ENCODE data around the gene OSM.

OSM gene

GRCh38 chr22:30309951-30310741, 43.5 kb upstream of the OSM start:
- peak; percentile 85 for DNase-seq (ENCODE audit: low read depth)
- H3K4me3 ChIP-seq (ENCODE audit: low read length) = no peak overlapping the region
- no peak for TF ChIP-seq CTCF (IDR thresholded peaks at IDR 0.05; ENCODE audit: insufficient read depth, low read depth, low read length, missing control alignments)

GRCh38 chr22:30308518-30309230, 42.0 kb upstream of the OSM start:
- no peak overlapping the region for H3K4me3 ChIP-seq (ENCODE audit: low read length)
- TF ChIP-seq CTCF (IDR thresholded peaks at IDR 0.05; ENCODE audit: insufficient read depth, low read depth, low read length, missing control alignments) = no peak
- DNase-seq (ENCODE audit: low read depth) = peak; percentile 78

GRCh38 chr22:30308093-30308492, 41.4 kb upstream of the OSM start:
- DNase-seq (ENCODE audit: low read depth) = no peak
- TF ChIP-seq CTCF (IDR thresholded peaks at IDR 0.05; ENCODE audit: insufficient read depth, low read depth, low read length, missing control alignments) = no peak
- no peak overlapping the region for H3K4me3 ChIP-seq (ENCODE audit: low read length)

- TF ChIP-seq CTCF (IDR thresholded peaks at IDR 0.05; ENCODE audit: insufficient read depth, low read depth, low read length, missing control alignments) = no peak
Observed at GRCh38 chr22:30307041-30307574, 40.5 kb upstream of the OSM start.

GRCh38 chr22:30306627-30307011, 40.0 kb upstream of the OSM start:
- TF ChIP-seq CTCF (IDR thresholded peaks at IDR 0.05; ENCODE audit: insufficient read depth, low read depth, low read length, missing control alignments) = no peak
- H3K4me3 ChIP-seq (ENCODE audit: low read length) = no peak overlapping the region
- DNase-seq (ENCODE audit: low read depth) = no peak

More at GRCh38 chr22:30307041-30307574, 40.5 kb upstream of the OSM start:
- DNase-seq (ENCODE audit: low read depth) = no peak
- H3K4me3 ChIP-seq (ENCODE audit: low read length) = no peak overlapping the region

- DNase-seq (ENCODE audit: low read depth) = peak; percentile 54
- no peak for TF ChIP-seq CTCF (IDR thresholded peaks at IDR 0.05; ENCODE audit: insufficient read depth, low read depth, low read length, missing control alignments)
- no peak overlapping the region for H3K4me3 ChIP-seq (ENCODE audit: low read length)
Observed at GRCh38 chr22:30305906-30306626, 39.4 kb upstream of the OSM start.

Data from epithelial cell of esophagus (primary cell).